HepG2 (cell line): Measurements from ENCODE around the gene ARF6. TPM values are rescaled to one million over a fixed set of nuclear protein-coding genes. Genes with fewer than 3 reads are reported as not detected.
A peak's percentile ranks its signal among the peaks of the same experiment; 100 is the strongest.

ENCODE experiments used
- ARNT ChIP-seq: fragments of 450-650 bp; IDR thresholded peaks from 2 replicates; pipeline ENCODE4 v1.6.1; 2017
- CENPX ChIP-seq: sonication (generic); formaldehyde crosslinking; IDR thresholded peaks from 2 replicates; pipeline ENCODE4 v1.9.0; 2021; ENCODE audit warnings: mild to moderate bottlenecking, missing genetic modification reagents, moderate library complexity
- CTCF ChIP-seq: sonication (generic); formaldehyde crosslinking; IDR thresholded peaks from 2 replicates; pipeline ENCODE4 v1.5.0; 2020; ENCODE audit warnings: mild to moderate bottlenecking, missing genetic modification reagents, moderate library complexity
- JUNB ChIP-seq: sonication (generic); formaldehyde crosslinking; IDR thresholded peaks from 2 replicates; pipeline ENCODE4 v1.8.0; 2022; ENCODE audit warnings: missing genetic modification reagents, mild to moderate bottlenecking, borderline replicate concordance
- NFAT5 ChIP-seq: sonication (generic); formaldehyde crosslinking; IDR thresholded peaks from 2 replicates; pipeline ENCODE4 v1.4.0; 2020; ENCODE audit warnings: missing genetic modification reagents
- POLR2G ChIP-seq: fragments of 200-400 bp; formaldehyde crosslinking; IDR thresholded peaks from 2 replicates; pipeline ENCODE4 v1.6.1; 2018; ENCODE audit warnings: mild to moderate bottlenecking, low read depth, low read length, moderate library complexity
- TCF7 ChIP-seq: sonication (generic); IDR thresholded peaks from 2 replicates; pipeline ENCODE4 v1.6.1; 2016; ENCODE audit warnings: antibody characterized with exemption, low read depth
- ZFY ChIP-seq: sonication (generic); formaldehyde crosslinking; IDR thresholded peaks from 2 replicates; pipeline ENCODE4 v1.4.0; 2020; ENCODE audit warnings: missing genetic modification reagents
- ZNF180 ChIP-seq: sonication (generic); formaldehyde crosslinking; IDR thresholded peaks from 2 replicates; pipeline ENCODE4 v1.4.0; 2020; ENCODE audit warnings: low read depth, missing genetic modification reagents, borderline replicate concordance
- ZNF232 ChIP-seq: sonication (generic); formaldehyde crosslinking; IDR thresholded peaks from 2 replicates; pipeline ENCODE4 v1.4.0; 2020; ENCODE audit warnings: missing genetic modification reagents, borderline replicate concordance
- ZNF441 ChIP-seq: sonication (generic); formaldehyde crosslinking; IDR thresholded peaks from 2 replicates; pipeline ENCODE4 v1.7.0; 2021; ENCODE audit warnings: missing genetic modification reagents, borderline replicate concordance
- ZNF557 ChIP-seq: sonication (generic); formaldehyde crosslinking; IDR thresholded peaks from 2 replicates; pipeline ENCODE4 v1.4.0; 2020; ENCODE audit warnings: missing genetic modification reagents
- ZNF788 ChIP-seq: sonication (generic); formaldehyde crosslinking; IDR thresholded peaks from 2 replicates; pipeline ENCODE4 v1.5.0; 2020; ENCODE audit warnings: mild to moderate bottlenecking, missing genetic modification reagents, borderline replicate concordance
- ZNF879 ChIP-seq: sonication (generic); formaldehyde crosslinking; IDR thresholded peaks from 2 replicates; pipeline ENCODE4 v1.8.1; 2023; ENCODE audit warnings: missing genetic modification reagents
- polyA plus RNA-seq, 8 experiments: library from polyadenylated mRNA; depleted of rRNA in 3 of 8; stranded (reverse) in 7 of 8; unstranded in 1 of 8; fragments of >200 nt; fragmentation: Illumina TruSeq in 4 of 8; extraction: Trizol in 4 of 8; gene quantifications; 2 replicates each; pipeline versions ENCODE4 v1.2.1 to v1.2.3, GENCODE V29; 2011 to 2016; ENCODE audit warnings: low read depth in 4 of 8, missing spikeins in 1 of 8, mixed read lengths in 1 of 8; ENCODE audit not compliant: insufficient read depth in 1 of 8
- total RNA-seq, 5 experiments: library from RNA; depleted of rRNA; stranded (reverse); fragments of >200 nt; fragmentation: Illumina TruSeq; extraction: Trizol; gene quantifications; 2 replicates each; pipeline ENCODE4 v1.2.3, GENCODE V29; 2016; ENCODE audit warnings: low read depth in 1 of 5
- TF ChIP-seq, protein P1 (sequence below): sonication (generic); formaldehyde crosslinking; IDR thresholded peaks from 2 replicates; pipeline ENCODE4 v1.8.1; 2023; ENCODE audit warnings: mild to moderate bottlenecking, missing genetic modification reagents
- TF ChIP-seq, protein P2 (sequence below): sonication (generic); formaldehyde crosslinking; IDR thresholded peaks from 2 replicates; pipeline ENCODE4 v1.4.0; 2020; ENCODE audit warnings: mild to moderate bottlenecking, missing genetic modification reagents
- TF ChIP-seq, protein P3 (sequence below): sonication (generic); formaldehyde crosslinking; IDR thresholded peaks from 2 replicates; pipeline ENCODE4 v1.5.1; 2020; ENCODE audit warnings: missing genetic modification reagents, mild to moderate bottlenecking, borderline replicate concordance

ARF6 gene
- total and polyA plus RNA-seq, 2 of the 13 experiments (the other 11 are each of a cell fraction or from before 2014, with no cell fraction given): 12.7 to 31.9 TPM

DNA sequence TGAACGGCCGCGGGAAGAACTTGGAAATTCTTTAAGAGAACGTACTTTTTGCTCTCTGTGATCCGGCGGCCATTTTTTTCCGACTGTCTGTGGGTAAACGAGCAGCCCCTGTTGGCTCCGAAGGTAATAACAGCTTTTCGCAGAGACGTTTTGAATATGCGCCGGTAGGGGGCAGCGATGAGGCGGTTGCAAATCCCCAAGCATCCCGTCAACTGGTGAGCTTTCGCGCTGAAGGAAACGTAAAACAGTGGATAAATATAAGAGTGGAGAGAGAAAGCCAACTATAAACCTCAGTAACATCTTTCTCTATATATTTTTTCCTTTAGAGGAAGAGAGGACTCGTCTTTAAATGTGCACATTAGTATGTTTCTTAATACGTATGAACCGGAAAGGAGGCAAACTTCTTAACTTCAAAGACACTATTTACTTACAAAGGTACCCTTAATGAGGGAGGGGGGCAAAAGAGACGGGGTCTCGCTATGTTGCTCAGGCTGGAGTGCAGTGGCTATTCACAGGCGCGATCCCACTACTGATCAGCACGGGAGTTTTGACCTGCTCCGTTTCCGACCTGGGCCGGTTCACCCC, 30.7 kb upstream of the ARF6 start (continued):
- no peak for TF ChIP-seq ZNF557 (CRISPR knock-in tag)
- no peak for TF ChIP-seq TCF7
- TF ChIP-seq ZNF788 (CRISPR knock-in tag): 0 out of 2 replicates have a peak, but pooled peaks have one; percentile 7
- TF ChIP-seq ZNF180 (CRISPR knock-in tag): no peak
- TF ChIP-seq ARNT: no peak
- no peak for TF ChIP-seq ZNF441 (CRISPR knock-in tag)
- TF ChIP-seq, protein P1, sequence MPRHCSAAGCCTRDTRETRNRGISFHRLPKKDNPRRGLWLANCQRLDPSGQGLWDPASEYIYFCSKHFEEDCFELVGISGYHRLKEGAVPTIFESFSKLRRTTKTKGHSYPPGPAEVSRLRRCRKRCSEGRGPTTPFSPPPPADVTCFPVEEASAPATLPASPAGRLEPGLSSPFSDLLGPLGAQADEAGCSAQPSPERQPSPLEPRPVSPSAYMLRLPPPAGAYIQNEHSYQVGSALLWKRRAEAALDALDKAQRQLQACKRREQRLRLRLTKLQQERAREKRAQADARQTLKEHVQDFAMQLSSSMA (CRISPR knock-in tag): no peak
- TF ChIP-seq, protein P2, sequence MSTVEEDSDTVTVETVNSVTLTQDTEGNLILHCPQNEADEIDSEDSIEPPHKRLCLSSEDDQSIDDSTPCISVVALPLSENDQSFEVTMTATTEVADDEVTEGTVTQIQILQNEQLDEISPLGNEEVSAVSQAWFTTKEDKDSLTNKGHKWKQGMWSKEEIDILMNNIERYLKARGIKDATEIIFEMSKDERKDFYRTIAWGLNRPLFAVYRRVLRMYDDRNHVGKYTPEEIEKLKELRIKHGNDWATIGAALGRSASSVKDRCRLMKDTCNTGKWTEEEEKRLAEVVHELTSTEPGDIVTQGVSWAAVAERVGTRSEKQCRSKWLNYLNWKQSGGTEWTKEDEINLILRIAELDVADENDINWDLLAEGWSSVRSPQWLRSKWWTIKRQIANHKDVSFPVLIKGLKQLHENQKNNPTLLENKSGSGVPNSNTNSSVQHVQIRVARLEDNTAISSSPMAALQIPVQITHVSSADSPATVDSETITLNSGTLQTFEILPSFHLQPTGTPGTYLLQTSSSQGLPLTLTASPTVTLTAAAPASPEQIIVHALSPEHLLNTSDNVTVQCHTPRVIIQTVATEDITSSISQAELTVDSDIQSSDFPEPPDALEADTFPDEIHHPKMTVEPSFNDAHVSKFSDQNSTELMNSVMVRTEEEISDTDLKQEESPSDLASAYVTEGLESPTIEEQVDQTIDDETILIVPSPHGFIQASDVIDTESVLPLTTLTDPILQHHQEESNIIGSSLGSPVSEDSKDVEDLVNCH (CRISPR knock-in tag): no peak
- TF ChIP-seq JUNB (CRISPR knock-in tag): no peak
- TF ChIP-seq ZNF232 (CRISPR knock-in tag): no peak
- no peak for TF ChIP-seq ZNF879 (CRISPR knock-in tag)
- no peak for TF ChIP-seq ZFY (CRISPR knock-in tag)
- TF ChIP-seq CENPX (CRISPR knock-in tag): no peak
- TF ChIP-seq NFAT5 (CRISPR knock-in tag): no peak
- TF ChIP-seq, protein P3, sequence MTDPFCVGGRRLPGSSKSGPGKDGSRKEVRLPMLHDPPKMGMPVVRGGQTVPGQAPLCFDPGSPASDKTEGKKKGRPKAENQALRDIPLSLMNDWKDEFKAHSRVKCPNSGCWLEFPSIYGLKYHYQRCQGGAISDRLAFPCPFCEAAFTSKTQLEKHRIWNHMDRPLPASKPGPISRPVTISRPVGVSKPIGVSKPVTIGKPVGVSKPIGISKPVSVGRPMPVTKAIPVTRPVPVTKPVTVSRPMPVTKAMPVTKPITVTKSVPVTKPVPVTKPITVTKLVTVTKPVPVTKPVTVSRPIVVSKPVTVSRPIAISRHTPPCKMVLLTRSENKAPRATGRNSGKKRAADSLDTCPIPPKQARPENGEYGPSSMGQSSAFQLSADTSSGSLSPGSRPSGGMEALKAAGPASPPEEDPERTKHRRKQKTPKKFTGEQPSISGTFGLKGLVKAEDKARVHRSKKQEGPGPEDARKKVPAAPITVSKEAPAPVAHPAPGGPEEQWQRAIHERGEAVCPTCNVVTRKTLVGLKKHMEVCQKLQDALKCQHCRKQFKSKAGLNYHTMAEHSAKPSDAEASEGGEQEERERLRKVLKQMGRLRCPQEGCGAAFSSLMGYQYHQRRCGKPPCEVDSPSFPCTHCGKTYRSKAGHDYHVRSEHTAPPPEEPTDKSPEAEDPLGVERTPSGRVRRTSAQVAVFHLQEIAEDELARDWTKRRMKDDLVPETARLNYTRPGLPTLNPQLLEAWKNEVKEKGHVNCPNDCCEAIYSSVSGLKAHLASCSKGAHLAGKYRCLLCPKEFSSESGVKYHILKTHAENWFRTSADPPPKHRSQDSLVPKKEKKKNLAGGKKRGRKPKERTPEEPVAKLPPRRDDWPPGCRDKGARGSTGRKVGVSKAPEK (CRISPR knock-in tag): no peak
- TF ChIP-seq POLR2G: peak; percentile 54; the same call in 1 of the 2 replicates
- peak; percentile 89 for TF ChIP-seq CTCF (CRISPR knock-in tag)
